Thoracic aorta (tissue), 2 donors: ENCODE results near the gene THOC1. TPM values are rescaled to one million over a fixed set of nuclear protein-coding genes. Genes with fewer than 3 reads are reported as not detected.

Experiments used
- ATAC-seq: fragments of 150-250 bp; one replicate; pipeline ENCODE4 v1.8.0; 2017; ENCODE audit warnings: low read depth; ENCODE audit not compliant: insufficient number of reproducible peaks, low FRiP score
- DNase-seq: peaks from one replicate; pipeline ENCODE4 v3.0.0-alpha.2; 2020; ENCODE audit warnings: low spot score
- H3K27ac ChIP-seq, 2 donors: fragments of 200-600 bp; sonication (generic); 1 replicate in 1 of 2; 2 replicates in 1 of 2; pipeline ENCODE4 v1.5.1; 2016; ENCODE audit warnings: mild to moderate bottlenecking in 2 of 2, moderate library complexity in 2 of 2
- H3K27me3 ChIP-seq: fragments of 200-600 bp; sonication (generic); replicated peaks from 2 replicates; pipeline ENCODE4 v1.6.0; 2016; ENCODE audit warnings: mild to moderate bottlenecking; ENCODE audit not compliant: insufficient read depth
- H3K36me3 ChIP-seq: fragments of 200-600 bp; sonication (generic); one replicate; pipeline ENCODE4 v1.5.1; 2016
- H3K4me1 ChIP-seq, 2 donors: fragments of 200-600 bp; sonication (generic); 1 replicate in 1 of 2; 2 replicates in 1 of 2; pipeline versions ENCODE4 v1.5.1 to v1.6.0; 2016; ENCODE audit warnings: low read depth in 2 of 2, mild to moderate bottlenecking in 1 of 2; ENCODE audit not compliant: control insufficient read depth in 1 of 2
- H3K4me3 ChIP-seq: fragments of 200-600 bp; sonication (generic); 2 replicates; pipeline ENCODE4 v1.5.1; 2016; ENCODE audit warnings: mild to moderate bottlenecking
- H3K9me3 ChIP-seq: fragments of 200-600 bp; sonication (generic); 2 replicates; pipeline ENCODE4 v1.5.1; 2016
- total RNA-seq, 2 donors: library from RNA; depleted of rRNA; stranded (reverse); fragments of >200 nt; gene quantifications; one replicate each; pipeline versions ENCODE4 v1.1.0 to v1.2.3, GENCODE V29; 2016
- TF ChIP-seq, protein P1 (sequence below): fragments of 200-600 bp; sonication (generic); IDR thresholded peaks from one replicate; pipeline ENCODE4 v1.5.1; 2019; ENCODE audit warnings: antibody characterized with exemption

THOC1 gene
- total RNA-seq, 2 donors from 2014 or later, result 57.4 to 126 TPM

DNA sequence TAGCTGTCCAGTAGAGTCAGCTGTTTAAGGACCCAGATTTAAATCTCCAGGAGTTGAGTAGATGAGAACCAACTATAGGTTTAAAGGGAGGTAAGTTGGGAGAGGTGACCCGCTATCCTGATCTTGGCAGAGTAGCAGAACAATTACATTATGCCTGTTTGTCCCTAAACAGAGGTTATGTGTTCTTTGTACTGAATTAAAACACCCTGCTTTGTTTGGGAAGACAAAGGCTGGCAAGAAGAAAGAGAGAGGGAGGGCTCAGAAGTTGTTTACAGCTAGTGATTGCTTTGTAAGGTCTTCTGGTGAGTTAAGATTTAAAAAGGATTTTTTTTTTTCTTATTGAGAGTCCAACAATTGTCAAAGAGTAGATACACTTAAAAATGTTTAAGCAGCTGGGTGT is 72.2 kb downstream of the THOC1 start:
- H3K4me3 ChIP-seq, result no peak overlapping the region
- no peak for ATAC-seq
- no peak overlapping the region for H3K27ac ChIP-seq
- no peaks in the 10 kb centered on the region for H3K4me1 ChIP-seq
- TF ChIP-seq, protein P1, sequence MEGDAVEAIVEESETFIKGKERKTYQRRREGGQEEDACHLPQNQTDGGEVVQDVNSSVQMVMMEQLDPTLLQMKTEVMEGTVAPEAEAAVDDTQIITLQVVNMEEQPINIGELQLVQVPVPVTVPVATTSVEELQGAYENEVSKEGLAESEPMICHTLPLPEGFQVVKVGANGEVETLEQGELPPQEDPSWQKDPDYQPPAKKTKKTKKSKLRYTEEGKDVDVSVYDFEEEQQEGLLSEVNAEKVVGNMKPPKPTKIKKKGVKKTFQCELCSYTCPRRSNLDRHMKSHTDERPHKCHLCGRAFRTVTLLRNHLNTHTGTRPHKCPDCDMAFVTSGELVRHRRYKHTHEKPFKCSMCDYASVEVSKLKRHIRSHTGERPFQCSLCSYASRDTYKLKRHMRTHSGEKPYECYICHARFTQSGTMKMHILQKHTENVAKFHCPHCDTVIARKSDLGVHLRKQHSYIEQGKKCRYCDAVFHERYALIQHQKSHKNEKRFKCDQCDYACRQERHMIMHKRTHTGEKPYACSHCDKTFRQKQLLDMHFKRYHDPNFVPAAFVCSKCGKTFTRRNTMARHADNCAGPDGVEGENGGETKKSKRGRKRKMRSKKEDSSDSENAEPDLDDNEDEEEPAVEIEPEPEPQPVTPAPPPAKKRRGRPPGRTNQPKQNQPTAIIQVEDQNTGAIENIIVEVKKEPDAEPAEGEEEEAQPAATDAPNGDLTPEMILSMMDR, result no peak
- H3K36me3 ChIP-seq, result peaks cover 10% of the 10 kb centered on the region
- no peaks in the 10 kb centered on the region for H3K9me3 ChIP-seq
- H3K27me3 ChIP-seq, result no peaks in the 10 kb centered on the region
- no peak for DNase-seq

DNA sequence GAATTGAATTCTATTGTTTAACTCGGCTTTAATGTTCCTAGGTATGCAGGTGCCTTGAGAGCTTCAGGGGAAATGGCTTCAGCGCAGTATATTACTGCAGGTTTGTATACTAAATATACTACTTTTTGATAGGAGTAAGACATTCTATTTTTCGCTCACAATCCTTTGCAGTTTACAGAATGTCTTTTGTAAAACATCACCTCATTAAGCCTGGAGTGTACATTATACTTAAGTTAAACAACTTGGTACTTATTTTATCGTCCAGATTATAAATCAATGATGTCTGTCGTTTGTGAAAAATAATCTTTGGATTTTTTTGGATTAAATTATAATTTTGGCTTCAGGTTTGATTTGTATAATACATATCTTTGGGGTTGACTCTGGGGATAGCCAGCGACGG is 75.0 kb downstream of the THOC1 start:
- no peak overlapping the region for H3K27ac ChIP-seq
- DNase-seq (no peak), ATAC-seq (no peak)
- no peak overlapping the region for H3K4me3 ChIP-seq
- TF ChIP-seq, protein P1, result no peak
- H3K9me3 ChIP-seq, result no peaks in the 10 kb centered on the region
- H3K36me3 ChIP-seq, result no peaks in the 10 kb centered on the region
- no peaks in the 10 kb centered on the region for H3K27me3 ChIP-seq
- H3K4me1 ChIP-seq, result no peaks in the 10 kb centered on the region

DNA sequence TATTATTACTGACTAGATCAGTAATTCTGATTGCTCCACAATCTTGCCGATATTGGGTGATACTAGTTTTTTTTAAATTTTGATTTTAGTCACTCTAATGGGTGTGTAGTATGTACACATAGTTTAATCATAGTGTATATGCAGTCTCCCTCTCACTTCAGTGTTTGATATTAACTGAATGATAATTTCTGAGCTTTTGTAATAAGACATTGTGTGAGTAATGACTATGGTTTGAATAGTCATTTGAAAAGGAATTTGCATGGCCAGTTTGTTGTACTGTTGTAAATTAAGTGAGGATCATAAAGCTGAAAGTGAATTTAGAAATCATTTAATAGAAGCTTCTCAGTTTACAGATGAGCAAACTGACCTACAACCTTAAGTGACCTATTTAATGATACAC is 76.1 kb downstream of the THOC1 start:
- H3K27me3 ChIP-seq, result no peaks in the 10 kb centered on the region
- H3K4me1 ChIP-seq, result no peaks in the 10 kb centered on the region
- ATAC-seq (no peak), DNase-seq (no peak)
- no peaks in the 10 kb centered on the region for H3K36me3 ChIP-seq
- no peak overlapping the region for H3K4me3 ChIP-seq
- no peaks in the 10 kb centered on the region for H3K9me3 ChIP-seq
- no peak overlapping the region for H3K27ac ChIP-seq
- TF ChIP-seq, protein P1, result no peak

DNA sequence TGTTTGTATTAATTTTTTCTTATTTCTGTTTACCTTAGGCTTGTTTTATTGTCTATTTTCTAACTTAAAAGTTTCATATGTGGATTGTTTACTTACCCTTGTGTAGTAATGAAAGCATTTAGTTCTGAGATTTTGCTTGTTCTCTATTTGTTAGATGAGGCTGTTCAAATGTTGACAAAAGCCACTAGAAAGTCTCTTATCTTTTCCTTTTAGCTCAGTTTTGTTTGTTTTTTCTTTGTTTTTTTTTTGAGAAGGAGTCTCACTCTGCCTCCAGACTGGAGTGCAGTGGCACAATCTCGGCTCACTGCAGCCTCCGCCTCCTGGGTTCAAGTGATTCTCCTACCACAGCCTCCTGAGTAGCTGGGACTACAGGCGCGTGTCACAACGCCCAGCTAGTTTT is 78.6 kb downstream of the THOC1 start:
- no peak for ATAC-seq
- peaks cover 3% of the 10 kb centered on the region for H3K36me3 ChIP-seq
- H3K4me1 ChIP-seq, result peaks cover 0 to 3% of the 10 kb centered on the region in 2 donors
- no peak overlapping the region for H3K27ac ChIP-seq
- TF ChIP-seq, protein P1, result no peak
- H3K9me3 ChIP-seq, result no peaks in the 10 kb centered on the region
- no peak for DNase-seq
- H3K27me3 ChIP-seq, result no peaks in the 10 kb centered on the region
- no peak overlapping the region for H3K4me3 ChIP-seq

DNA sequence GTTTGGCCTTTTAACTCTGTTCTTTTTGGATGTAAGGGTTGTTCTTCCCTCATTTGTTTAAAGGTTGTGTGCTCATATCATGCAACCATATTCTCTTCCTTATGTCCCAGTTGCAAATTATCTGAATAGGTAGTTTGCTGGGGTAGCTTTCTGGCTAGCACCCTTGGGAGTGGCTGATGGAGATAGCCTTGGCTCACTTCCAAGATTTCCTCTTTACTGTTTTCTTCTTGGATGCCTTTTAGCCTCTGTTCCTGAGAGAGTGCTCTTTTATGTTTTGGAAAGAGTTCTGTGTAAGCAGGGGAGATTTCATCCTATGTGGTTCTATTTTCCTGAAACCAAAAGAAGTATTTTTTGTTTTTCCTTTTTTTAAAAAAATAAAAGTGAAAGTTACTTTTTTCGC is 84.1 kb downstream of the THOC1 start:
- H3K36me3 ChIP-seq, result peaks cover 16% of the 10 kb centered on the region
- H3K4me3 ChIP-seq, result no peak overlapping the region
- peak overlapping the region; percentile 26 to 43 for H3K27ac ChIP-seq
- no peaks in the 10 kb centered on the region for H3K27me3 ChIP-seq
- no peak for ATAC-seq
- TF ChIP-seq, protein P1, result no peak
- peaks cover 13 to 16% of the 10 kb centered on the region in 2 donors for H3K4me1 ChIP-seq
- H3K9me3 ChIP-seq, result no peaks in the 10 kb centered on the region
- no peak for DNase-seq
